NCI-H2029 treated with DMSO at 0.1 percent for 48 hours (cell line): Measurements from ENCODE around the gene TRABD2B.

Source experiments
- DNase-seq: peaks from one replicate; lab custom pipeline; 2025; lab: John Stamatoyannopoulos, UW

TRABD2B gene

DNA sequence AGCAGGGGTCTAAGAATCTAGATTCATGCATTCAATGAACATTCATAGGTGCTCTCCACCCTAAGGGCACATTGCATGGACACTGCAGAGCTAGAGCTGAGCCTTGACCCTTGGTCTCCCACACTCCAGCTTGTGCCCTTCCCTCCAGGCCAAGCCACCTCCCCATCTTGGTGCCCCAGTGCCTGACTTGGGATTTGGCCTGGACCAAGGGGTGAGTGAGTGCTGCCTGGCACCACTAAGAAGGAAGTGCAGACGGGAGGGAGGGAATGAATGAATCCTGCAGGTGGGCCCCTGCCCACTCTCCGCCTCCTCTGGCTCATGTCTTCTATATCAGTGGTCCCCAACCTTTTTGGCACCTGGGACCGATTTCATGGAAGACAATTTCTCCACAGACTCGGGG is 146.7 kb downstream of the TRABD2B start:
- DNase-seq: no peak

DNA sequence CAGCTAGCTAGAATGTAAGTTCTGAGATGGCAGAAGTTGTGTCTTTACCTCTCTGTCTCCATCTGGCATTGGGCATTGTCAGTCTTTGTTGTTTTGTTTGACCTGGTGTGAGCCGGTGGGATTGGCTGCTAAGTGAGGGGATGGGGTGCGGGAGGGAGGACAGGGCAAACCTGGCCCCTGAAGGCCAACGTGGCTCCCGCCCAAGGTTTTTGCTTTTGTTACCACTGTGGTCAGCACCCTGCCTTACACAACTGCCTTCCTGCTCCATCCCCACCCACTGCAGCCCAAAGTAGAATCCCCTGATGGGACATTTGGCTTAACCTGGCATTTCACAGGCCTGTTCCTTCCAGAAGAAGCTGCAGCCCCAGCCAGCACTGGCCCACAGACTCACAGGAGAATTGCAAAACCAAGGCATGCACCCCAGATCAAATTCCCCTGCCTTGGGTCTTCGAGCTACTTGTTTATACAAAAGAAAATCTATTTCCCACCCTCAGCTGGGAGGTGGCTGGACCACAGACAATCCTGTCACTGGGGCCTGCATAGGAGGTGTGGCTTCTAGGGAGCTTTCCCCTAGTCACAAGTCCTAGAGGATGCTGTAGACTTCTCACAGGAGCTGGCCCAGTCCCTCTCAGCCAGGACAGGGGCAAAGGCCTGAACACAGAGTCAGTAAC is 147.5 kb downstream of the TRABD2B start:
- no peak for DNase-seq

DNA sequence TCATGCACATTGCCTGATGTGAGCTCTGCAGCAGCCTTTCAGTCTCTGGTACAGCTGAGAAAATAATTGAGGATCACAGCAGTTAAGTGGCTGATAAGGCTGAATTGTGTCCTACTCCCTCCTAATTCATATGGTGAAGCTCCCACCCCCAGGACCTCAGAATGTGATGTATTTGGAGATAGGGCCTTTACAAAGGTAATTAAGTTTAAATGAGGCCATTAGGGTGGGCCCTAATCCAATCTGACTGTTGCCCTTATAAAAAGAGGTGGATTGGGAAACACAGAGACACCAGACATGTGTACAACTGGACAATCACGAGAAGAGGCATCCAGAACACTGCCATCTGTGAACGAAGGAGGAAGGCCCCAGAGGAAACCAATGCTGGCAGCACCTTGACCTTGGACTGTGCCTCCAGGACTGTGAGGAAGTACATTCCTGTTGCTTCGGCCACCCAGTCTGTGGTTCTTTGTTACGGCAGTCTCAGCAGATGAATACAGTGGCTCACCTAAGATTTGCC is 148.1 kb downstream of the TRABD2B start:
- no peak for DNase-seq

DNA sequence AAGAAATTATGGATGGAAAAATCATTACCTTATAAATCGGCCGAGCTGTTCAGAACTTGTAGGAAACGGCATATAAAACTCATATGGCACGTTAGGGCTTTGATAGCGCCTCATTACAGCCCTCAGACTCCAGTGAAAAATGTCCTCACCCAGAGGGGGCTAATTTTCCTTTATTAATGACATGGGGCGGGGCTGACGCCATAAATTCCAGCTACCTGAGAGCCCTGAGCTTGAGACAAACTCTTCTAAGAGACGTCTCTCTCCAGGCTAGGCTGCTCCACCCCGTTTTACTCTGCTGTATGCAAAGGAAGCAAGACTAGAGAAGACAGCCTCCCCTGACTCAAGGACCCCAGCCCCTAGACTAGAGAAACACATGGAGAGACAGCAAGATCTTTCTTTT is 149.4 kb downstream of the TRABD2B start:
- no peak for DNase-seq

GRCh38 chr1:47844558-47844955 is 152.6 kb downstream of the TRABD2B start:
- DNase-seq: no peak

GRCh38 chr1:47843781-47844557 is 153.2 kb downstream of the TRABD2B start:
- DNase-seq: no peak

GRCh38 chr1:47843059-47843458 is 154.1 kb downstream of the TRABD2B start:
- DNase-seq: no peak

GRCh38 chr1:47842228-47842919 is 154.8 kb downstream of the TRABD2B start:
- no peak for DNase-seq

GRCh38 chr1:47841356-47841755 is 155.8 kb downstream of the TRABD2B start:
- no peak for DNase-seq

GRCh38 chr1:47840393-47841190 is 156.6 kb downstream of the TRABD2B start:
- DNase-seq: no peak

- no peak for DNase-seq
Observed at GRCh38 chr1:47839433-47839760, 157.8 kb downstream of the TRABD2B start.

DNA sequence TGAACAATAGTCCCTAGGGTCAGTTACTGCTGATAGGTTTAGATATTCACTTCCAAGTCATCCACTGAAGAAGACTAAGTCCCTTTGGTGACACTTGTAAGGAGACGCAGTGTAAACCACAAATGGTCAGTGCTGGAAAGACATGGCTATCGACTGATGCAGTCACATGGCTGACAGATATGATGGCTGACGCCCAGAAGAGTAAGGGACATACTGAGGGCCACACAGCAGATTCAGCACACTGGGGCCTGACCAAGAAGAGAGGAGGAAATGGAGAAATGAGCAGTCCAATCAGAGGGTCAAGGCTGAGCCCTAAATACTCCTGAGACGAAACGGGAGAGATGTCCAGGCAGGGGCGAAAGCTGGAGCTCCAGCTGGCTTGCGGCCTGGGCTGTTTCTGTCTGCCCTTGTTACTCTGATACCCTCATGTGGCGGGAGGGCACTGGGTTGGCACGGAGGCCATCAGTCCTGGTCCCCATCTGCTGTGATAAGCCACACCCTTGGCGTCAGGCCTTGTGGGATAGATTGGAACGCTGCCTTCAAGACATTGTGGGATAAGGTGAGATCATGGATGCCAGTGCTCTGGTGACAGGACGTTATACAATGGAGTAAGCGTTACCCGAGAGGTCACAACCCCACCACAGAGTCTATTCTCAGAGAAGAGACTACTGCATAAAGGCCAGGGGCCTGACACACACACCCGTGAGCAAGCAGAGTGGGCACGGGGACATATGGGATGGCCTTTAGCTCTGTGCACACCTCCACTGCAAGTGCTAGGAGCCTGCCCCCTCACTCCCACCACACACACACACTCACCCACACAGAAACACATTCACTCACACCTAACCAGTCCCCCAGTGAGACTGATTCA is 158.4 kb downstream of the TRABD2B start:
- no peak for DNase-seq

- no peak for DNase-seq
Observed at GRCh38 chr1:47837866-47838561, 159.2 kb downstream of the TRABD2B start.

DNA sequence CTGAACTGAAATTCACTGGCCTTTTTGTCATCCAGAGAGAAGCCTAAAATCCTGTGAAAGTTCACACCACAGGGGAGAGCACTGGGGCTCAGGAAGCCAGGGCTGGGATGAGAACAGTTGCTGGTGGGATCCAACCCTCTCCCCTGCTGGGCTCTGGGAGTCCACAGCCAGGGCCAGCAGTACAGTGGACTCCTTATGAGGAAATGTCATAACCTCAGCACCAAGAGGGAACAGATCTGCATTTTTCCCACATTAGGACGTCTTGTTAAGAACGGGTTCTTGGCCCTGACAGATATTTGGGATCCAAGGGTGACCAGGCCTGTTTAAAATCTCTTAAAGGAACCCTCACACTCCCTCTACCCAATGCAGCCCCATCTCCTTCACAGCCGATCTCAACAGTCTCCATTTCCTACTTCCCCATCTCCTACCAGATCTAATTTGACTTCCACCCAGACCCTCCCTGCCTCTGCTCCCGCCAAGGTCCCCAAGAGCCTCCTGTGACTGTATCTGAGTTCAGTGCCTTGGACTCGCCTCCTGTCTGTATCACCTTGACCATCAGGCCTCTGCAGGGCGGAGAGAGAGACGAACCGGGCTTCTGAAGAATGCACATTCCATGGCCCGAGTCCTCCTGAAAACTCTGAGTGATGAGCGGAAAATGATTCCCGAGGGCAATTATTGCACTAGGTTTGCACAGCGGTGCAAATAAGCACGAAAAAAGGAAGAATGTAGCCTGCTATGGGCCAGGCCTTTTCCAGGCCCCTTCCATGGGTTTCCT is 159.9 kb downstream of the TRABD2B start:
- DNase-seq: no peak

GRCh38 chr1:47835409-47835808 is 161.8 kb downstream of the TRABD2B start:
- DNase-seq: no peak

- DNase-seq: no peak
Observed at GRCh38 chr1:47834326-47834725, 162.9 kb downstream of the TRABD2B start.

DNA sequence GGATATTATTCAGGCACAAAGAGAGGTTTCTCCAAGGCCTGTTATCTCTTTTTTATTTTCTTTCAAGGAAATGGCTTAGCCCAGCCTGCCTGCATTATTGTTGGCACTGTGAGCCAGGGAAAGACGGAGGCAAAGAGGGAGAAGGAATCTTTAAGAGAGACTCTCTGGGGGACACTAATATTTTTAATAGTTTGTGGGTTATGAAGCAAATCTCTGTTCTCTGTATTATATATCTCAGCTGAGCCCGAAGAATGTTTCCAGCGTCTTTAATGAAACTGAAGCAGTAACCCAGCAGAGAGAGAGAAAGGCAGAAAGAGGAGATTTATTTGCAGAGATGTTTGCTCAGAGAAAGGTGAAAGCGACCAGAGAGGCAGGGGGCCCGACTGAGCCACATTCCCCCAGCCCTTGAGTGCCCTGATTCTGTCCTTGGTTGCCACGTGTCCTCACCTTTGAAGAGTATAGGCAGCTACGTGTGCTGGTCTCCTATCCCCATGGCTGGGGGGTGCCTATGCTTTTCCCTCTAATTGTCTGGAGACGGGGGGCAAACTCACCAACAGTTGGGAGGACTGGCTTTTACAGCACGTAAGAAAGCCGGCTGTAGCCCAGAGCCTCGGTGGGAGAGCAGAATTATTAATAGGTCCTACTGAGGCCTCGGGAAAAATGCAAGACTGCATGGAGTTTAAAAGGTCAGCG is 166.4 kb downstream of the TRABD2B start:
- DNase-seq: no peak

DNA sequence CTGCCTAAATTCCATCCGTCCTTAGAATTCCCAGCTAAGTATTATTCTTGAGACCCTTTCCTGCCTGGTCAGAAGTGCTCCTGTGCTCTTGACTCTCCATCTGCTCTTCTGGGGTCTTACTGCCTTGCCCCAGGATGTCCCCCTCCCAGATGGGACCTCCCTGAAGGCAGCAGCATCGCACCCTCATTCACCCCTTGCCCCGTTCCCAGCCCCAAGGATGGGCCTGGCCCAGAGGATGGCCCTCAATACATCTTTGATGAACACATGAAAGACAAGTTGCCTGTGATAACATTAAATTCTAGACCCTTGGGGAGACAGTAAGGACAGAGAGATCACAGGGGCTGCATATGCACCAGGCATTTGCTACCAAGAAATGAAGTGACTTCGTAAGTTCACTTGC is 167.2 kb downstream of the TRABD2B start:
- DNase-seq: no peak

GRCh38 chr1:47828978-47829377 is 168.2 kb downstream of the TRABD2B start:
- no peak for DNase-seq
